Keratinocyte (primary cell): ENCODE data around the gene DYNLRB1. TPM values are rescaled to one million over a fixed set of nuclear protein-coding genes. Genes with fewer than 3 reads are reported as not detected.

Experiments used
- DNase-seq: peaks from one replicate; pipeline ENCODE4 v3.0.0-alpha.2; 2011; ENCODE audit warnings: low read depth, missing footprints, low spot score
- FAIRE-seq: peaks from 2 replicates; lab custom pipeline; 2011; peaks lifted over from hg19 to GRCh38; lab: Jason Lieb, UNC
- H2AFZ ChIP-seq: 2 replicates; pipeline ENCODE4 v1.6.0; 2012; ENCODE audit warnings: low read length, control low read depth, inconsistent platforms; ENCODE audit not compliant: control insufficient read depth
- H3K27ac ChIP-seq: 2 replicates; pipeline ENCODE4 v1.5.1; 2011; ENCODE audit warnings: low read length; ENCODE audit not compliant: control insufficient read depth, insufficient read depth
- H3K27me3 ChIP-seq: 3 replicates; pipeline ENCODE4 v1.6.0; 2011; ENCODE audit warnings: low read length; ENCODE audit not compliant: control insufficient read depth, insufficient read depth; ENCODE audit errors: extremely low read depth
- H3K36me3 ChIP-seq, 2 experiments: 2 replicates in 1 of 2; 3 replicates in 1 of 2; pipeline ENCODE4 v1.5.1; 2011; ENCODE audit warnings: low read length in 2 of 2, mild to moderate bottlenecking in 1 of 2; ENCODE audit not compliant: control insufficient read depth in 2 of 2, insufficient read depth in 2 of 2; ENCODE audit errors: extremely low read depth in 1 of 2
- H3K4me1 ChIP-seq: 3 replicates; pipeline ENCODE4 v1.5.1; 2011; ENCODE audit warnings: low read length; ENCODE audit not compliant: control insufficient read depth, insufficient read depth; ENCODE audit errors: extremely low read depth
- H3K4me2 ChIP-seq: 3 replicates; pipeline ENCODE4 v1.6.0; 2011; ENCODE audit warnings: low read depth, low read length; ENCODE audit not compliant: control insufficient read depth, insufficient read depth; ENCODE audit errors: extremely low read depth
- H3K4me3 ChIP-seq, 3 experiments: fragments of 200-600 bp in 1 of 3; sonication (generic) in 1 of 3; 2 replicates in 2 of 3; 3 replicates in 1 of 3; pipeline ENCODE4 v1.5.1; 2011 to 2016; ENCODE audit warnings: low read length in 3 of 3, mild to moderate bottlenecking in 3 of 3, control low read depth in 2 of 3, inconsistent platforms in 1 of 3, low read depth in 1 of 3, mixed read lengths in 1 of 3, mixed run types in 1 of 3, moderate library complexity in 1 of 3; ENCODE audit not compliant: control insufficient read depth in 2 of 3, insufficient read depth in 2 of 3; ENCODE audit errors: extremely low read depth in 1 of 3
- H3K79me2 ChIP-seq: 2 replicates; pipeline ENCODE4 v1.6.0; 2012; ENCODE audit warnings: low read length; ENCODE audit not compliant: control insufficient read depth, insufficient read depth
- H3K9ac ChIP-seq: 3 replicates; pipeline ENCODE4 v1.6.0; 2011; ENCODE audit warnings: low read length; ENCODE audit not compliant: control insufficient read depth, insufficient read depth; ENCODE audit errors: extremely low read depth
- H3K9me1 ChIP-seq: 3 replicates; pipeline ENCODE4 v1.6.0; 2011; ENCODE audit warnings: low read length; ENCODE audit not compliant: control insufficient read depth, insufficient read depth; ENCODE audit errors: extremely low read depth
- H3K9me3 ChIP-seq: 2 replicates; pipeline ENCODE4 v1.5.1; 2012; ENCODE audit warnings: low read depth, low read length; ENCODE audit not compliant: control insufficient read depth
- H4K20me1 ChIP-seq: 3 replicates; pipeline ENCODE4 v1.6.0; 2011; ENCODE audit warnings: low read length; ENCODE audit not compliant: control insufficient read depth, insufficient read depth; ENCODE audit errors: extremely low read depth
- EZH2 ChIP-seq: IDR thresholded peaks from one replicate; pipeline ENCODE4 v1.6.1; 2012; ENCODE audit warnings: inconsistent platforms, mild to moderate bottlenecking, low read length, moderate library complexity
- dilution Hi-C: fragments of 300-500 bp; cut with MboI; formaldehyde crosslinking; loops from one replicate; pipeline ENCODE4 v1.7.0; 2020; ENCODE audit warnings: low sequenced_read_pairs; ENCODE audit not compliant: extremely low pct_ligation_motif_present
- polyA plus RNA-seq, 5 experiments: library from polyadenylated mRNA; depleted of rRNA in 3 of 5; stranded (reverse) in 3 of 5; stranded (forward) in 1 of 5; unstranded in 1 of 5; fragments of >200 nt; gene quantifications; 1 replicate in 1 of 5; 2 replicates in 3 of 5; 3 replicates in 1 of 5; pipeline versions ENCODE4 v1.2.1 to v1.2.3, GENCODE V29; 2011 to 2012; ENCODE audit warnings: missing spikeins in 2 of 5, low read depth in 1 of 5, low replicate concordance in 1 of 5
- TF ChIP-seq, protein P1 (sequence below), 3 experiments: IDR thresholded peaks in 1 of 3; conservative IDR thresholded peaks in 1 of 3; optimal IDR thresholded peaks in 1 of 3; 2 replicates in 2 of 3; 3 replicates in 1 of 3; pipeline versions ENCODE3 to v1.5.1; 2011; ENCODE audit warnings: low read length in 3 of 3, mild to moderate bottlenecking in 3 of 3, moderate library complexity in 2 of 3, control low read depth in 1 of 3, inconsistent platforms in 1 of 3; ENCODE audit not compliant: insufficient read depth in 2 of 3; ENCODE audit errors: extremely low read depth in 1 of 3

DYNLRB1 gene
- polyA plus RNA-seq, 1 donor (not counting 4 experiments of a cell fraction or from before 2014, with no cell fraction given): 156 TPM

DNA sequence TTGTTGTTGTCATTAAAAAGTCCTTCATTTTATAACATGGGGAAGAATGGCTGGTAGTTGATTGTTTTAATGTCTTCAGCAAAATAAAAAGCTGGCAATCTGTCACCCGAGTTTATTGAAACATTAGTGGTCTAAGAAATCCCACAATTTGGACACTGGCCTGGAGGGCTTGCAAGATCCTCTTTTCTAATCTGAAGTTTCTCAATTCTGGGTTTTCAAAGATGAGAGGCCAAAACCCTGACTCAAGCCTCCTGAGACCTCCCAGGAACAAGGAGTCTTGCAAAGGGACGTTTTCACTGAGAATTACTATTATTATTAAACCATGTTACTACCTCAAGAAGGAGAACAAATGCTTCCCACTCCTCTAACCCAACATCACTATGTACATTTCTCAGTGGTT, 61.8 kb downstream of the DYNLRB1 start:
- no peak overlapping the region for H3K4me3 ChIP-seq
- no peaks in the 10 kb centered on the region for H3K27me3 ChIP-seq
- no peaks in the 10 kb centered on the region for H3K9me3 ChIP-seq
- FAIRE-seq (no peak), DNase-seq (no peak)
- H3K27ac ChIP-seq: no peak overlapping the region
- peaks cover 4% of the 10 kb centered on the region in 2 experiments for H3K36me3 ChIP-seq
- TF ChIP-seq, protein P1, sequence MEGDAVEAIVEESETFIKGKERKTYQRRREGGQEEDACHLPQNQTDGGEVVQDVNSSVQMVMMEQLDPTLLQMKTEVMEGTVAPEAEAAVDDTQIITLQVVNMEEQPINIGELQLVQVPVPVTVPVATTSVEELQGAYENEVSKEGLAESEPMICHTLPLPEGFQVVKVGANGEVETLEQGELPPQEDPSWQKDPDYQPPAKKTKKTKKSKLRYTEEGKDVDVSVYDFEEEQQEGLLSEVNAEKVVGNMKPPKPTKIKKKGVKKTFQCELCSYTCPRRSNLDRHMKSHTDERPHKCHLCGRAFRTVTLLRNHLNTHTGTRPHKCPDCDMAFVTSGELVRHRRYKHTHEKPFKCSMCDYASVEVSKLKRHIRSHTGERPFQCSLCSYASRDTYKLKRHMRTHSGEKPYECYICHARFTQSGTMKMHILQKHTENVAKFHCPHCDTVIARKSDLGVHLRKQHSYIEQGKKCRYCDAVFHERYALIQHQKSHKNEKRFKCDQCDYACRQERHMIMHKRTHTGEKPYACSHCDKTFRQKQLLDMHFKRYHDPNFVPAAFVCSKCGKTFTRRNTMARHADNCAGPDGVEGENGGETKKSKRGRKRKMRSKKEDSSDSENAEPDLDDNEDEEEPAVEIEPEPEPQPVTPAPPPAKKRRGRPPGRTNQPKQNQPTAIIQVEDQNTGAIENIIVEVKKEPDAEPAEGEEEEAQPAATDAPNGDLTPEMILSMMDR (optimal IDR thresholded peaks at IDR 0.05 in 1 of 3, IDR thresholded peaks at IDR 0.05 in 1 of 3, conservative IDR thresholded peaks at IDR 0.05 in 1 of 3; ENCODE audit: extremely low read depth in 1 of 3, insufficient read depth in 2 of 3, low read length in 3 of 3): no peak
- TF ChIP-seq EZH2: no peak
- H4K20me1 ChIP-seq: no peaks in the 10 kb centered on the region
- H3K9me1 ChIP-seq: peaks cover 2% of the 10 kb centered on the region
- dilution Hi-C loops: no loop called here
- no peak overlapping the region for H3K9ac ChIP-seq
- no peaks in the 10 kb centered on the region for H3K79me2 ChIP-seq
- no peak overlapping the region for H3K4me2 ChIP-seq
- H3K4me1 ChIP-seq: peaks cover 24% of the 10 kb centered on the region
- no peak overlapping the region for H2AFZ ChIP-seq

GRCh38 chr20:34578521-34578920, 62.3 kb downstream of the DYNLRB1 start:
- peak overlapping the region; percentile 17 for H3K9ac ChIP-seq
- dilution Hi-C loops: no loop called here
- peak overlapping the region; percentile 5 for H3K27ac ChIP-seq
- no peak overlapping the region for H2AFZ ChIP-seq
- H3K79me2 ChIP-seq: no peaks in the 10 kb centered on the region
- peaks cover 2% of the 10 kb centered on the region for H3K9me1 ChIP-seq
- TF ChIP-seq, protein P1 (optimal IDR thresholded peaks at IDR 0.05 in 1 of 3, IDR thresholded peaks at IDR 0.05 in 1 of 3, conservative IDR thresholded peaks at IDR 0.05 in 1 of 3; ENCODE audit: extremely low read depth in 1 of 3, insufficient read depth in 2 of 3, low read length in 3 of 3): no peak
- no peak for TF ChIP-seq EZH2
- H4K20me1 ChIP-seq: no peaks in the 10 kb centered on the region
- no peaks in the 10 kb centered on the region for H3K9me3 ChIP-seq
- H3K4me2 ChIP-seq: peak overlapping the region; percentile 47
- DNase-seq (no peak), FAIRE-seq (no peak)
- H3K4me1 ChIP-seq: peaks cover 25% of the 10 kb centered on the region
- peaks cover 4% of the 10 kb centered on the region in 2 experiments for H3K36me3 ChIP-seq
- H3K27me3 ChIP-seq: no peaks in the 10 kb centered on the region
- no peak overlapping the region for H3K4me3 ChIP-seq
